ENCODE measurements around the gene PSME3IP1. TPM values are rescaled to one million over a fixed set of nuclear protein-coding genes. Genes with fewer than 3 reads are reported as not detected.
"Not testable (repeated sequence)": the region's sequence is repeated elsewhere in the genome, so short reads cannot be mapped to it uniquely, and the experiment has no call there.

The PSME3IP1 gene
- total and polyA plus RNA-seq, 7 donors, result 37.1 to 61.9 (median 48.7) TPM

DNA sequence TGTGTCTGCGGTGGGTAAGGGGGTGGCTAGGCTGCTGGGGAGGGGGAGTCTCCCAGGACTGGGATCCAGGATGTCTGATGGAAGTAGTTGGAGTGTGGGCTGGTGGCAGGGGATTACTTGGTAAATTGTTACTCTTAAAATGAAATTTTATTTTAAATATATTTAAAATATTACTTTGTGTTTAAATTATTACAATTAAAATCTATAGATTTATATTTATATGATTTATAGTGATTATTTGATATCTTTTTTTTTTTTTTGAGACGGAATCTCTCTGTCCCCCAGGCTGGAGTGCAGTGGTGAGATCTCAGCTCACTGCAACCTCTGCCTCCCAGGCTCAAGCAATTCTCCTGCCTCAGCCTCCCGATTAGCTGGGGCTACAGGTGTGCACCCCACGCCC lies 74.9 kb downstream of the PSME3IP1 start:
- Histone ChIP-seq H3K4me1 (peaks cover 4% of the 10 kb centered on the region), H3K36me3 (ENCODE audit: insufficient read depth in 1 of 2, low read depth in 1 of 2) (peaks cover 0 to 14% of the 10 kb centered on the region in 2 donors), H3K27ac (no peak overlapping the region), H3K4me3 (no peak overlapping the region), H3K9me3 (no peaks in the 10 kb centered on the region), H3K27me3 (ENCODE audit: insufficient read depth in 3 of 3, low read length in 2 of 3) (no peaks in the 10 kb centered on the region)
- 92 to 95% (median 94%) methylated on average over 4 of the region's 4 CpGs for WGBS, 3 donors
- no peak for DNase-seq
- TF ChIP-seq CTCF (IDR thresholded peaks at IDR 0.05), result no peak
- no peak for ATAC-seq
- intact Hi-C loops (cut with DNase I), result no loop called here

DNA sequence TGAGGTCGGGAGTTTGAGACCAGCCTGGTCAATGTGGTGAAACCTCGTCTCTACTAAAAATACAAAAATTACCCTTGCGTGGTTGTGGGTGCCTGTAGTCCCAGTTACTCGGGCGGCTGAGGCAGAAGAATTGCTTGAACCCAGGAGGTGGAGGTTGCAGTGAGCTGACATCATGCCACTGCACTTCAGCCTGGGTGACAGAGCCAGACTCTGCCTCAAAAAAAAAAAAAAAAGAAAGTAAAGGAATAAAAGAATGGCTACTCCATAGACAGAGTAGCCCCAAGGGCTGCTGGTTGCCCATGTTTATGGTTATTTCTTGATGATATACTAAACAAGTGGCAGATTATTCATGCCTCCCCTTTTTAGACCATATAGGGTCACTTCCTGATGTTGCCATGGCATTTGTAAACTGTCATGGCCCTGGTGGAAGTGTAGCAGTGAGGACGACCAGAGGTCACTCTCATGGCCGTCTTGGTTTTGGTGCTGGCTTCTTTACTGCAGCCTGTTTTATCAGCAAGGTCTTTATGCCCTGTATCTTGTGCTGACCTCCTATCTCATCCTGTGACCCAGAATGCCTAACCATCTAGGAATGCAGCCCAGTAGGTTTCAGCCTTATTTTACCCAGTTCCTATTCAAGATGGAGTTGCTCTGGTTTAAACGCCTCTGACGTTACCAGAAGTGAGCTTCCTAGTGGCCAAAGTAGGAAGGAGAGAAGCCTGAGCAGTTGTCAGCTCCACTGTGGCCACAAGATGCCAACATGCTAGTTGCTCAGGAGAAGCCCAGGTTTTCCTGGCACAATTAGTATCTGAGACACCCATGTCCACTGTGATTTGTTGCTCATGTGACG lies 76.4 kb downstream of the PSME3IP1 start:
- H3K36me3 ChIP-seq (ENCODE audit: insufficient read depth in 1 of 2, low read depth in 1 of 2), result peaks cover 0 to 14% of the 10 kb centered on the region in 2 donors
- intact Hi-C loops (cut with DNase I); H3K4me1 ChIP-seq: not testable (repeated sequence)

GRCh38 chr16:57108432-57108831 lies 77.4 kb downstream of the PSME3IP1 start:
- DNase-seq, result no peak
- intact Hi-C loops (cut with DNase I), result no loop called here
- Histone ChIP-seq H3K4me1 (peaks cover 4% of the 10 kb centered on the region), H3K27me3 (ENCODE audit: insufficient read depth in 3 of 3, low read length in 2 of 3) (no peaks in the 10 kb centered on the region), H3K4me3 (no peak overlapping the region), H3K9me3 (no peaks in the 10 kb centered on the region), H3K27ac (no peak overlapping the region), H3K36me3 (ENCODE audit: insufficient read depth in 1 of 2, low read depth in 1 of 2) (peaks cover 0 to 6% of the 10 kb centered on the region in 2 donors)
- 68 to 83% (median 71%) methylated on average over 1 of the region's 1 CpG for WGBS, 3 donors
- TF ChIP-seq CTCF (IDR thresholded peaks at IDR 0.05), result no peak
- no peak for ATAC-seq

More for the DNA sequence above, 76.4 kb downstream of the PSME3IP1 start:
- H3K9me3 ChIP-seq; DNase-seq; H3K4me3 ChIP-seq; ATAC-seq; H3K27me3 ChIP-seq (ENCODE audit: insufficient read depth in 3 of 3, low read length in 2 of 3); H3K27ac ChIP-seq: not testable (repeated sequence)
- 86 to 89% (median 89%) methylated on average over 10 of the region's 10 CpGs for WGBS, 3 donors

DNA sequence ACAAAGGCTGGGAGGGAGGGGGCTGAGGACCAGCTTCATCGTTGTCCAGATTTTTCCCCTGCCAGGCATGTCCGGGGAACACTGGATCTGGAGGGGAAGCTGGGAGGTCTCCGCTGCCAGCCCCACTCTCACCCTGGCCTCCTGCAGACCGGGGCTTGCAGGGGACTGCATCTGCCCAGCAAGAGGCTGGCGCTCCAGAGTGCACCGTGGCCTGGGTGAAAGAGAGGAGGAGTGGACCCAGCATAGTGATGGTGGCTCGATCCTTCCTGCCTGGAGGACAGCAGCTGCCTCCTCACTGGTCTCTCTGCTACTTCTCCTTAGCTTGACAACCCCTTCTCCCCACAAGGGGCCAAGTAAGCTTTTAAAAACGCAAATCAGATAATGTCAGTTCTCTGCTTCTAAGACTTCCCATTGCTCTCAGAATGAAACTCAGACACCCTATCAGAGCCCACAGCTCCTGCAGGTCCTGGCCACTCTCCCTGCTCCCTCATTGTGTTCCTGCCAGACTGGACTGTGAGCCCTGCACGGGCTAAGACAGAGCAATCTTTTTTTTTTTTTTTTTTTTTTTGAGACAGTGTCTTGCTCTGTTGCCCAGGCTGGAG lies 78.4 kb downstream of the PSME3IP1 start:
- H3K4me1 ChIP-seq, result peaks cover 4% of the 10 kb centered on the region
- WGBS, 3 donors, result 50 to 68% (median 62%) methylated on average over 9 of the region's 9 CpGs
- H3K27ac ChIP-seq, result no peak overlapping the region
- H3K27me3 ChIP-seq (ENCODE audit: insufficient read depth in 3 of 3, low read length in 2 of 3), result no peaks in the 10 kb centered on the region
- H3K36me3 ChIP-seq (ENCODE audit: insufficient read depth in 1 of 2, low read depth in 1 of 2), result no peaks in the 10 kb centered on the region
- intact Hi-C loops (cut with DNase I), result no loop called here
- H3K9me3 ChIP-seq, result no peaks in the 10 kb centered on the region
- ATAC-seq (no peak), DNase-seq (no peak)
- H3K4me3 ChIP-seq, result no peak overlapping the region
- no peak for TF ChIP-seq CTCF (IDR thresholded peaks at IDR 0.05)

GRCh38 chr16:57106767-57107166 lies 79.1 kb downstream of the PSME3IP1 start:
- ATAC-seq (peak in 1 of 4 donors; percentile 41), DNase-seq (peak in 1 of 2 donors; percentile 42)
- 88 to 93% (median 92%) methylated on average over 2 of the region's 2 CpGs for WGBS, 3 donors
- Histone ChIP-seq H3K27me3 (ENCODE audit: insufficient read depth in 3 of 3, low read length in 2 of 3) (no peaks in the 10 kb centered on the region), H3K9me3 (no peaks in the 10 kb centered on the region), H3K27ac (no peak overlapping the region), H3K36me3 (ENCODE audit: insufficient read depth in 1 of 2, low read depth in 1 of 2) (no peaks in the 10 kb centered on the region), H3K4me3 (no peak overlapping the region), H3K4me1 (peaks cover 4% of the 10 kb centered on the region)
- TF ChIP-seq CTCF (IDR thresholded peaks at IDR 0.05), result no peak
- intact Hi-C loops (cut with DNase I), result no loop called here

Measured in psoas muscle (tissue), 8 donors.